Stimulated activated CD4-positive, alpha-beta T cell treated with anti-CD3 and anti-CD28 coated beads, TNF-alpha, amount 100 ng/mL, for 24 hours (primary cell): ENCODE results near the gene TTC28.

Experiments used
- DNase-seq, 3 experiments: peaks; one replicate each; pipeline ENCODE4 v3.0.0-alpha.2; 2020; ENCODE audit warnings: low read depth in 3 of 3

The TTC28 gene

GRCh38 chr22:27970596-27971220 lies 708.9 kb downstream of the TTC28 start:
- DNase-seq = no peak

GRCh38 chr22:27966168-27967064 lies 713.2 kb downstream of the TTC28 start:
- no peak for DNase-seq

- no peak for DNase-seq
Observed at GRCh38 chr22:27962268-27963044, 717.2 kb downstream of the TTC28 start.

- DNase-seq = no peak
Observed at GRCh38 chr22:27961680-27962079, 718.0 kb downstream of the TTC28 start.

GRCh38 chr22:27961182-27961581 lies 718.5 kb downstream of the TTC28 start:
- no peak for DNase-seq

GRCh38 chr22:27959335-27960090 lies 720.1 kb downstream of the TTC28 start:
- DNase-seq = no peak

GRCh38 chr22:27952779-27953178 lies 726.9 kb downstream of the TTC28 start:
- no peak for DNase-seq

GRCh38 chr22:27952091-27952490 lies 727.5 kb downstream of the TTC28 start:
- DNase-seq = no peak

- DNase-seq = no peak
Observed at GRCh38 chr22:27949421-27949820, 730.2 kb downstream of the TTC28 start.

GRCh38 chr22:27948569-27948968 lies 731.1 kb downstream of the TTC28 start:
- no peak for DNase-seq

GRCh38 chr22:27947448-27947847 lies 732.2 kb downstream of the TTC28 start:
- no peak for DNase-seq

GRCh38 chr22:27941143-27941542 lies 738.5 kb downstream of the TTC28 start:
- no peak for DNase-seq

GRCh38 chr22:27937453-27937852 lies 742.2 kb downstream of the TTC28 start:
- DNase-seq = no peak

GRCh38 chr22:27935897-27936296 lies 743.7 kb downstream of the TTC28 start:
- no peak for DNase-seq

- no peak for DNase-seq
Observed at GRCh38 chr22:27934069-27934468, 745.6 kb downstream of the TTC28 start.

GRCh38 chr22:27933186-27933983 lies 746.3 kb downstream of the TTC28 start:
- DNase-seq = no peak

- no peak for DNase-seq
Observed at GRCh38 chr22:27930331-27931060, 749.1 kb downstream of the TTC28 start.
